SK-N-SH (cell line): ENCODE measurements around the gene AKAP10. TPM values are rescaled to one million over a fixed set of nuclear protein-coding genes. Genes with fewer than 3 reads are reported as not detected.

Experiments used
- CTCF ChIA-PET: fragments of 300-600, 350-600 bp; formaldehyde crosslinking; extraction: SDS; loops from one replicate; lab custom pipeline; 2021; lab: Yijun Ruan, JAX
- POLR2A ChIA-PET: fragments of 350-600 bp; sonication (Branson Sonifier 250); formaldehyde crosslinking; extraction: SDS; loops from one replicate; lab custom pipeline; 2020; ENCODE audit warnings: antibody characterized with exemption, inconsistent platforms; lab: Yijun Ruan, JAX
- DNase-seq: peaks from one replicate; pipeline ENCODE4 v3.0.0; 2012
- H2AFZ ChIP-seq: fragments of 200-600 bp; sonication (generic); 2 replicates; pipeline ENCODE4 v1.8.1; 2016; ENCODE audit warnings: antibody characterized with exemption, mild to moderate bottlenecking, low read depth
- H3F3A ChIP-seq: fragments of 200-600 bp; sonication (generic); replicated peaks from 2 replicates; pipeline ENCODE3; 2016; ENCODE audit warnings: antibody characterized with exemption, mild to moderate bottlenecking; ENCODE audit not compliant: insufficient read depth
- H3K27ac ChIP-seq, 2 experiments: fragments of 200-500 bp in 1 of 2; fragments of 200-600 bp in 1 of 2; sonication (Bioruptor generic) in 1 of 2; sonication (generic), shearing (Covaris generic) in 1 of 2; 2 replicates each; pipeline versions ENCODE4 v1.5.1 to v1.6.1; 2014 to 2016; ENCODE audit warnings: low read depth in 2 of 2, inconsistent platforms in 1 of 2, low read length in 1 of 2, mild to moderate bottlenecking in 1 of 2, mixed read lengths in 1 of 2
- H3K27me3 ChIP-seq: fragments of 200-600 bp; sonication (generic), shearing (Covaris generic); 2 replicates; pipeline ENCODE4 v1.6.1; 2016; ENCODE audit warnings: mixed run types; ENCODE audit not compliant: insufficient read depth
- H3K36me3 ChIP-seq, 2 experiments: fragments of 200-500 bp in 1 of 2; fragments of 200-600 bp in 1 of 2; sonication (Bioruptor generic) in 1 of 2; sonication (generic) in 1 of 2; replicated peaks in 1 of 2; 2 replicates each; pipeline versions ENCODE3 to v1.5.1; 2014 to 2016; ENCODE audit warnings: low read length in 1 of 2, mild to moderate bottlenecking in 1 of 2; ENCODE audit not compliant: insufficient read depth in 2 of 2, control insufficient read depth in 1 of 2
- H3K4me1 ChIP-seq, 2 experiments: fragments of 200-500 bp in 1 of 2; fragments of 200-600 bp in 1 of 2; sonication (Bioruptor generic) in 1 of 2; sonication (generic), shearing (Covaris generic) in 1 of 2; 2 replicates each; pipeline versions ENCODE4 v1.5.1 to v1.6.1; 2014 to 2016; ENCODE audit warnings: low read depth in 1 of 2, low read length in 1 of 2, mixed run types in 1 of 2; ENCODE audit not compliant: insufficient read depth in 2 of 2, control insufficient read depth in 1 of 2
- H3K4me2 ChIP-seq: fragments of 200-600 bp; sonication (generic), shearing (Covaris generic); 2 replicates; pipeline ENCODE4 v1.6.1; 2017; ENCODE audit warnings: mixed run types
- H3K4me3 ChIP-seq, 2 experiments: fragments of 200-500 bp in 1 of 2; fragments of 200-600 bp in 1 of 2; sonication (Bioruptor generic) in 1 of 2; sonication (generic), shearing (Covaris generic) in 1 of 2; 2 replicates each; pipeline versions ENCODE4 v1.5.1 to v1.8.1; 2014 to 2016; ENCODE audit warnings: low read depth in 2 of 2, inconsistent platforms in 1 of 2, low read length in 1 of 2, mild to moderate bottlenecking in 1 of 2, mixed read lengths in 1 of 2, moderate library complexity in 1 of 2
- H3K79me2 ChIP-seq: fragments of 200-600 bp; sonication (generic); 2 replicates; pipeline ENCODE4 v1.8.1; 2017; ENCODE audit warnings: mild to moderate bottlenecking; ENCODE audit not compliant: insufficient read depth
- H3K9ac ChIP-seq: fragments of 200-600 bp; sonication (generic); 2 replicates; pipeline ENCODE4 v1.6.1; 2017; ENCODE audit warnings: mixed run types
- H3K9me2 ChIP-seq: fragments of 200-600 bp; sonication (generic); 2 replicates; pipeline ENCODE4 v1.6.1; 2017; ENCODE audit warnings: mixed run types
- H3K9me3 ChIP-seq: fragments of 200-600 bp; sonication (generic); 2 replicates; pipeline ENCODE4 v1.6.1; 2017; ENCODE audit warnings: mixed run types, mild to moderate bottlenecking, moderate library complexity
- H4K20me1 ChIP-seq: fragments of 200-600 bp; sonication (generic); 2 replicates; pipeline ENCODE4 v1.6.1; 2017; ENCODE audit warnings: mild to moderate bottlenecking, mixed run types; ENCODE audit not compliant: insufficient read depth
- FOXM1 ChIP-seq: IDR thresholded peaks from 2 replicates; pipeline ENCODE4 v1.4.0; 2012; ENCODE audit warnings: low read depth, mild to moderate bottlenecking
- MEF2A ChIP-seq: IDR thresholded peaks from 2 replicates; pipeline ENCODE4 v1.4.0; 2012; ENCODE audit warnings: low read depth, borderline replicate concordance
- RAD21 ChIP-seq: IDR thresholded peaks from 2 replicates; pipeline ENCODE4 v1.6.1; 2012; ENCODE audit warnings: mild to moderate bottlenecking, low read length
- RCOR1 ChIP-seq: fragments of 150-350 bp; IDR thresholded peaks from 2 replicates; pipeline ENCODE4 v1.6.1; 2017; ENCODE audit warnings: antibody characterized with exemption, low read length
- WGBS: methylation state at CpG from one replicate; pipeline ENCODE4 v1.1.6; 2017; ENCODE audit warnings: low lambda C conversion rate; 5-methylcytosine and 5-hydroxymethylcytosine counted together
- polyA plus RNA-seq, 3 experiments: library from polyadenylated mRNA; depleted of rRNA; stranded (reverse); fragments of >200 nt; gene quantifications; 2 replicates each; pipeline ENCODE4 v1.2.3, GENCODE V29; 2012
- TF ChIP-seq, protein P1 (sequence below): fragments of 200-600 bp; sonication (generic); IDR thresholded peaks from 2 replicates; pipeline ENCODE4 v1.6.1; 2017; ENCODE audit warnings: antibody characterized with exemption, mild to moderate bottlenecking, moderate library complexity
- TF ChIP-seq, protein P2 (sequence below): IDR thresholded peaks from 2 replicates; pipeline ENCODE4 v1.6.1; 2012; ENCODE audit warnings: mild to moderate bottlenecking, low read depth, low read length, moderate library complexity
- TF ChIP-seq, protein P3 (sequence below): IDR thresholded peaks from 2 replicates; pipeline ENCODE4 v1.4.0; 2012; ENCODE audit warnings: low read depth, borderline replicate concordance

AKAP10 gene
- polyA plus RNA-seq, 1 of the 3 experiments (the other 2 are of a cell fraction): 12.7 TPM

DNA sequence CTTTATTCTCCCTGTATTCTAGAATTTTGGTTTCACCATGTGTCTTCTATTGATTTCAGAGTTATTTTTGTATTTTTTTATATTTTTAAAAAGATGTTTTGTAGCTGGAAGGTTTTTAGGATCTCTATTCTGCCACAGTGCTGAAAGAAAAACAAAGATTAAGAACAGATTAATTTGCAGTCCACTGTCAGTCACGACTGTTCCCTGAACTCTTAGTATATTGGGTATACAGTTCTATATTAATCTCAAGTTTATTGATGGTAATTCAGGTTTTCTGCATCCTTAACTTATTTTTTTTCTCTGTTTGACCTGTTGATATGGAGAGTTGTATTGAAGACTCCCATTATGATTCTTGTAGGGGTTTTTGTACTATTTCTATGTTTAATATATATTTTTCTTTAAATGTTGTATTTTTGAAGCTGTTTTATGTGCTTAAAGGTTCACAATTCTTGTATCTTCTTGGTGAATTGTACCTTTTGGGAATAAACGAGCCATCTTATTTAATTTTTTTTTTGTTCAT, 34.4 kb upstream of the AKAP10 start:
- 62% methylated on average over 2 of the region's 2 CpGs for WGBS
- H3K9me2 ChIP-seq: no peaks in the 10 kb centered on the region
- no peak for TF ChIP-seq FOXM1
- TF ChIP-seq, all 33 proteins: peak for 0
- no peaks in the 10 kb centered on the region for H3K79me2 ChIP-seq
- H3K4me3 ChIP-seq: no peak overlapping the region
- DNase-seq: no peak
- no peaks in the 10 kb centered on the region for H3K27me3 ChIP-seq
- H2AFZ ChIP-seq: no peak overlapping the region
- ChIA-PET POLR2A (no interaction called here), CTCF (interaction anchor here (0.9 to 1.2 kb wide), 3 partner anchors 110 to 213 kb away, joined by 3 read pairs; no protein-coding TSS in a partner anchor)
- no peaks in the 10 kb centered on the region for H3K36me3 ChIP-seq
- peaks cover 0 to 4% of the 10 kb centered on the region in 2 experiments; a peak in 2 of 4 replicates for H3K4me1 ChIP-seq
- no peaks in the 10 kb centered on the region for H4K20me1 ChIP-seq
- peaks cover 18% of the 10 kb centered on the region for H3F3A ChIP-seq
- H3K27ac ChIP-seq: no peak overlapping the region
- no peak overlapping the region for H3K9ac ChIP-seq
- H3K9me3 ChIP-seq: no peaks in the 10 kb centered on the region
- no peak overlapping the region for H3K4me2 ChIP-seq

DNA sequence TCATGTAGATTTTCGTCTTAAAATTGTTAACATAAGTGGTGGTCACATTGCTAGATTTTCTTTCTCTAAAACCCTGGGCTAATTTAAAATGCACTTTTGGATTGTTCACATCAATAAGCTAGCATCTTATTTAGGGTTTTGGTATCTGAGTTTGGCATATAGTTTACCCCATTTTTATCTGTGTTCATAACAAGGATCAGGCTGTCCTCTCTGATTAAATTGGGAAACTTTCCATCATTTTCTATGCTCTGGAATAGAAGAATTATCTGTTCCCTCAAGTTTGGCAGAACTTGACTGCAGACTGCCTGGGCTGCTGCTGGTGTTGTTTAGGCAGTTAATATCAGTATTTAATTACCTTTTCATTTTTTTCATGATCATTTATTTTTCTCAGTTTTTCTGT, 33.3 kb upstream of the AKAP10 start:
- Histone ChIP-seq H3K9me3 (no peaks in the 10 kb centered on the region), H3F3A (peaks cover 18% of the 10 kb centered on the region), H3K4me1 (peaks cover 0 to 4% of the 10 kb centered on the region in 2 experiments; a peak in 2 of 4 replicates), H3K4me2 (no peak overlapping the region), H3K4me3 (no peak overlapping the region), H3K27ac (no peak overlapping the region), H2AFZ (no peak overlapping the region), H3K9me2 (no peaks in the 10 kb centered on the region), H3K79me2 (no peaks in the 10 kb centered on the region), H3K36me3 (no peaks in the 10 kb centered on the region), H3K9ac (no peak overlapping the region), H3K27me3 (no peaks in the 10 kb centered on the region; the same call in 1 of the 2 replicates), H4K20me1 (no peaks in the 10 kb centered on the region)
- no peak for DNase-seq
- TF ChIP-seq, protein P1, sequence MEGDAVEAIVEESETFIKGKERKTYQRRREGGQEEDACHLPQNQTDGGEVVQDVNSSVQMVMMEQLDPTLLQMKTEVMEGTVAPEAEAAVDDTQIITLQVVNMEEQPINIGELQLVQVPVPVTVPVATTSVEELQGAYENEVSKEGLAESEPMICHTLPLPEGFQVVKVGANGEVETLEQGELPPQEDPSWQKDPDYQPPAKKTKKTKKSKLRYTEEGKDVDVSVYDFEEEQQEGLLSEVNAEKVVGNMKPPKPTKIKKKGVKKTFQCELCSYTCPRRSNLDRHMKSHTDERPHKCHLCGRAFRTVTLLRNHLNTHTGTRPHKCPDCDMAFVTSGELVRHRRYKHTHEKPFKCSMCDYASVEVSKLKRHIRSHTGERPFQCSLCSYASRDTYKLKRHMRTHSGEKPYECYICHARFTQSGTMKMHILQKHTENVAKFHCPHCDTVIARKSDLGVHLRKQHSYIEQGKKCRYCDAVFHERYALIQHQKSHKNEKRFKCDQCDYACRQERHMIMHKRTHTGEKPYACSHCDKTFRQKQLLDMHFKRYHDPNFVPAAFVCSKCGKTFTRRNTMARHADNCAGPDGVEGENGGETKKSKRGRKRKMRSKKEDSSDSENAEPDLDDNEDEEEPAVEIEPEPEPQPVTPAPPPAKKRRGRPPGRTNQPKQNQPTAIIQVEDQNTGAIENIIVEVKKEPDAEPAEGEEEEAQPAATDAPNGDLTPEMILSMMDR: no peak
- TF ChIP-seq, protein P2, sequence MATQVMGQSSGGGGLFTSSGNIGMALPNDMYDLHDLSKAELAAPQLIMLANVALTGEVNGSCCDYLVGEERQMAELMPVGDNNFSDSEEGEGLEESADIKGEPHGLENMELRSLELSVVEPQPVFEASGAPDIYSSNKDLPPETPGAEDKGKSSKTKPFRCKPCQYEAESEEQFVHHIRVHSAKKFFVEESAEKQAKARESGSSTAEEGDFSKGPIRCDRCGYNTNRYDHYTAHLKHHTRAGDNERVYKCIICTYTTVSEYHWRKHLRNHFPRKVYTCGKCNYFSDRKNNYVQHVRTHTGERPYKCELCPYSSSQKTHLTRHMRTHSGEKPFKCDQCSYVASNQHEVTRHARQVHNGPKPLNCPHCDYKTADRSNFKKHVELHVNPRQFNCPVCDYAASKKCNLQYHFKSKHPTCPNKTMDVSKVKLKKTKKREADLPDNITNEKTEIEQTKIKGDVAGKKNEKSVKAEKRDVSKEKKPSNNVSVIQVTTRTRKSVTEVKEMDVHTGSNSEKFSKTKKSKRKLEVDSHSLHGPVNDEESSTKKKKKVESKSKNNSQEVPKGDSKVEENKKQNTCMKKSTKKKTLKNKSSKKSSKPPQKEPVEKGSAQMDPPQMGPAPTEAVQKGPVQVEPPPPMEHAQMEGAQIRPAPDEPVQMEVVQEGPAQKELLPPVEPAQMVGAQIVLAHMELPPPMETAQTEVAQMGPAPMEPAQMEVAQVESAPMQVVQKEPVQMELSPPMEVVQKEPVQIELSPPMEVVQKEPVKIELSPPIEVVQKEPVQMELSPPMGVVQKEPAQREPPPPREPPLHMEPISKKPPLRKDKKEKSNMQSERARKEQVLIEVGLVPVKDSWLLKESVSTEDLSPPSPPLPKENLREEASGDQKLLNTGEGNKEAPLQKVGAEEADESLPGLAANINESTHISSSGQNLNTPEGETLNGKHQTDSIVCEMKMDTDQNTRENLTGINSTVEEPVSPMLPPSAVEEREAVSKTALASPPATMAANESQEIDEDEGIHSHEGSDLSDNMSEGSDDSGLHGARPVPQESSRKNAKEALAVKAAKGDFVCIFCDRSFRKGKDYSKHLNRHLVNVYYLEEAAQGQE: no peak
- no peak for TF ChIP-seq RCOR1
- TF ChIP-seq MEF2A: no peak
- TF ChIP-seq RAD21: no peak
- TF ChIP-seq, protein P3, sequence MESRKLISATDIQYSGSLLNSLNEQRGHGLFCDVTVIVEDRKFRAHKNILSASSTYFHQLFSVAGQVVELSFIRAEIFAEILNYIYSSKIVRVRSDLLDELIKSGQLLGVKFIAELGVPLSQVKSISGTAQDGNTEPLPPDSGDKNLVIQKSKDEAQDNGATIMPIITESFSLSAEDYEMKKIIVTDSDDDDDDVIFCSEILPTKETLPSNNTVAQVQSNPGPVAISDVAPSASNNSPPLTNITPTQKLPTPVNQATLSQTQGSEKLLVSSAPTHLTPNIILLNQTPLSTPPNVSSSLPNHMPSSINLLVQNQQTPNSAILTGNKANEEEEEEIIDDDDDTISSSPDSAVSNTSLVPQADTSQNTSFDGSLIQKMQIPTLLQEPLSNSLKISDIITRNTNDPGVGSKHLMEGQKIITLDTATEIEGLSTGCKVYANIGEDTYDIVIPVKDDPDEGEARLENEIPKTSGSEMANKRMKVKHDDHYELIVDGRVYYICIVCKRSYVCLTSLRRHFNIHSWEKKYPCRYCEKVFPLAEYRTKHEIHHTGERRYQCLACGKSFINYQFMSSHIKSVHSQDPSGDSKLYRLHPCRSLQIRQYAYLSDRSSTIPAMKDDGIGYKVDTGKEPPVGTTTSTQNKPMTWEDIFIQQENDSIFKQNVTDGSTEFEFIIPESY: no peak
- TF ChIP-seq FOXM1: no peak
- WGBS: 81% methylated on average over 1 of the region's 1 CpG
- ChIA-PET CTCF (interaction anchor here (0.7 to 4.4 kb wide), 13 partner anchors 9 to 126 kb away, joined by 3 to 56 read pairs (median 5); no protein-coding TSS in a partner anchor), POLR2A (no interaction called here)
